Fibroblast of skin of left biceps (primary cell): ENCODE results near the gene MKI67.
A peak's percentile ranks its signal among the peaks of the same experiment; 100 is the strongest.

Source experiments
- DNase-seq, 2 experiments: peaks; one replicate each; pipeline ENCODE4 v3.0.0-alpha.2; 2013; ENCODE audit warnings: low read depth in 2 of 2

MKI67 gene

DNA sequence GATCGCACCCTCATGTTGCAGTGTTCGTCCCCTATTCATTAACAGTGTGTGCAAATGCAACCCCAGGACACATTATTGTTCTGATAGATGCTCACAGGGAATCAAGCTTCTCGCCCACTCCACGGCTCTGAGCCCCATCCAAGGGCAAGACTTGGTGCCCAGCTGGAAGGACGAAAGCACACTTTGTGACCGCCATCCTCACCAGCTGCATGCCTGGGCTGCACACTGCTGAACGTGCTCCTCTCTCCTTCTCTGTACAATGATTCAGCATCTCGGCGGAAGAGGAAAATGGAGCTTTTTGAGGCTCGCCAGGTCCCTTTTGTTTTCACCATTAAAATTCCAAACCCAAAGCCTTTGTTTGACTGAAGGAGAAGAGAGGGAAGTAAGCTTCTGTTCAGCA lies 41.9 kb downstream of the MKI67 start:
- no peak for DNase-seq

- no peak for DNase-seq
These were observed 42.9 kb downstream of the MKI67 start for GRCh38 chr10:128083191-128083895.

DNA sequence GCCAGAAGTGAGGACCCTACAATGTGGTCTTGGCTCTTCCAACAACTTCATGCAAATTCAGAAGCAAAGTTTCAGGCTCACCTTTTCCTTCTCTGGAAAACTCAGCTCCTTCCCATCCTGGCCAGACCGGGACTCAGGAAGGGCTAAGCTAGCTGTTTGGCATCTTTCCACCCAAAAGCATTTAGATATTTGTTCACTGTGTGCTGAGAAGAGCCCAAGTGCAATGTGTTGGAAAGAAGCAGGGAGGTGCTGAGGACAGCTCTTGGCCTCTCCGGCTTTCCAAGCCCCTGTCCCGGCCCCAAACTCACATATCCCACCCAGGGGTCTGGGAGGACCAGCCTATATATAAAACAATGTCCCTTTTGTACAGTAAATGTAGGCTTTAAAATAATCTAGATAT lies 44.5 kb downstream of the MKI67 start:
- no peak for DNase-seq

GRCh38 chr10:128081222-128081621 lies 45.0 kb downstream of the MKI67 start:
- no peak for DNase-seq

DNA sequence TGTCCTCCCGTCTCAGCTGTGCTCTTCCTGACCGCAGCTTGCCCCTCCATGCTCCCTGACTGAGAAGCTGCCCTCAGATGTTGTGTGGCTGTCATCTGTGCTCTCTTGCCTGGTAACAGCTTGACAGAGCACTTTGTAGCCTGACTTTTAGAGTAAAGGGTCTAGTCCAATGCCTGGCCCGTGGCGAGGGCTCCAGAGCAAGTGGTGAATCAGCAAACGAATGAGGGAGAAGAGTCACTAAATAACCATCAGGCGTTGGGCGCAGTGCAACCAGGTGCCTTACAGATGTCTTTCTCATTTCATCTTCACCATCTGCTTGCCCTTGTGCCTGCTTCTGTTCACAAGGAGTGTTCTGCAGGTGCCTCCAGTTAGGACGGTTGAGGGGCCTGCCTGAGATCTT lies 45.6 kb downstream of the MKI67 start:
- no peak for DNase-seq

GRCh38 chr10:128080231-128080630 lies 46.0 kb downstream of the MKI67 start:
- no peak for DNase-seq

DNA sequence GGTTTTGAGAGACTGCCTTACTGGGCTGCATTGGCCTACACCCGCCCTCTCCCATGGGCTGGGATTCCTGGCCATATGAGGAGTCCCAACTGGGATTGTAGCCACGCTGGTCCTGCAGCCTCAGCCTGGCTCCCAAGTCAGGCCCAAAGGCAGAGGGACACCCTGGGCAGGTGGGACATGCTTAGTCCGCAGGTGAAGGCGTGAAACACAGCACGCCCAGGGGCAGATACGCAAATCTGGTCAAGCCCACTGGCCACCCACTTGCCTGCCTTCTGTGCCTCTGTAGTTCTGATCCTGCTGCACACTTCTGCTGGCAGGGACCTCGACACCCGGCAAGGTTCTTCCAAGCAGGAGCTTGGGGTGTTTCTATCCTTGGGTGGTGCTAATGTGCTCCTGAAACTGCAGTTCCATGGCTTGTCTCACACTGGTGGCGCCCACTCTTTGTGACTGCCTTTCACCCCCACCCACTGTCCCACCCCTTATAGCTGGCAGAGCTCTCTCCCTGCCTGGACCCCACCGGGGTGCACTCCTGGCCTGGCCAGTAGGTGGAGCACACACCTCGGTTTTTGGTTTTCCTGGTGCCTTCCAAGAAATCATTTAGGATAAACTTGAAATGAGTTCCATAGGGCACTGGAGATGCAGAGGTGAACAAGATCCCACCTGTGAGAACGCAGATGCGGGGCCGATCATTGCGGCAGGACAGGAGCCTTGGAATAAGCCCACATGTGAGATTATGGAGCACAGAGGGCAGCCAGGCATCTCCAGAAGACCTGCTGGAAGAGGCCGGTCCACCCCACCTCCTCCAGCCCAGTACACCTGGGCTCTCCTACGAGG lies 47.9 kb downstream of the MKI67 start:
- no peak for DNase-seq

DNA sequence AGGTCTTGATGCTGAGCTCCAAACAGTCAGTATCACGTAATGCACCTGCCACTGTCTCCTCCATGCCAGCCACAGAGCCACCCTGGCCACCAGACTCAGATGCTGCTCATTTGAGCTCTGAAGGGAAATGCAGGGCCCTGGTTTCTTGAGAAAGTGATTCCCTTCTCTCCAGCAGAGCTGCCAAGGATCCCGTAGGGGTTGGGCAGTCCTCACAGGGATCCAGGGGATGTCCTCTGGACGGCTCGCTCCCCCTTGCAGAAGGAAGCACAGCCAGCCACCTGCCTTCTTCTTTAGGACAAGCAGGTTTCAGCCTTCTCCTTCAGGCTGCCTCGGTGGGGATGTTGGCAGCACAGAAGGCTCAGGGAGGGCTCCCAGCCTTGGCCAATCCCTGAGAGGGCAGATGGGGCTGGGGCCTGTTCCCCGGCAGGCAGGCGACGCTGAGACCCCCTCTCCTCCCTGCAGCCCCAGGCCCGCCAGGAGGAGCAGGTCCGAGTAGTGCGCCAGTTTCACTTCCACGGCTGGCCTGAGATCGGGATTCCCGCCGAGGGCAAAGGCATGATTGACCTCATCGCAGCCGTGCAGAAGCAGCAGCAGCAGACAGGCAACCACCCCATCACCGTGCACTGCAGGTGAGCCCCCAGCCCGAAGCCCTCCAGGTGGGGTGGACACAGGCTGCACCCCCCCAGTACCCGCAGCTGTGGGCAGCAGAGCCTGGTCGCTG lies 48.9 kb downstream of the MKI67 start:
- no peak for DNase-seq

DNA sequence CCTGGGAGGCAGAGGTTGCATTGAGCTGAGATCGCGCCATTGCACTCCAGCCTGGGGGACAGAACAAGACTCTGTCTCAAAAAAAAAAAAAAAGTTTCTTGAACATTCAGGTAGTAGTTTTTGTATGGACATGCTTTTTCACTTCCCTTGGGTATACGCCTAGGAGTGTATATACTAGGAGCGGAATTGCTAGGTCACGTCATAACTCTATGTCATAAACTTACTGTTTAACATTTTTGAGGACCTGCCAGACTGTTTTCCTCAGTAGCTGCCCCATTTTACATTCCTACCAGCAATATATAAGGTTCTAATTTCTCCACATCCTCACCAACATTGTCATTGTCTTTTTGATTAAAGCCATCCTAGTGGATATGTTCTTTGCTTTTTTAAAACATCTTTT lies 51.6 kb downstream of the MKI67 start:
- DNase-seq: no peak

DNA sequence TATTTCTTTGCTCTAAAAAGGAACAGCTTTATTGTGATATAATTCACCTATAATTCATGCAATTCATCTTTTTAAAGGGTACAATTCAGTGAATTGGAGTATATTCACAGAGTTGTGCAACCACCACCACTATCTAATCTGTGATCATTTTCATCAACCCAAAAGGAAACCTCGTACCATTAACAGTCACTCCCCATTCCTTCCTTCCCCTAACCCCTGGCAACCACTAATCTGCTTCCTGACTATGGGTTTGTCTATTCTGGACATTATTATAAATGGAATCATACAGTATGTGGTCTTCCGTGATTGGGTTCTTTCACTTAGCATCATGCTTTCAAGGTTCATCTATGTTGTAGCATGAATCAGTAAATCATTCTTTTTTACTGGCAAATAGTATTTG lies 52.3 kb downstream of the MKI67 start:
- no peak for DNase-seq

DNA sequence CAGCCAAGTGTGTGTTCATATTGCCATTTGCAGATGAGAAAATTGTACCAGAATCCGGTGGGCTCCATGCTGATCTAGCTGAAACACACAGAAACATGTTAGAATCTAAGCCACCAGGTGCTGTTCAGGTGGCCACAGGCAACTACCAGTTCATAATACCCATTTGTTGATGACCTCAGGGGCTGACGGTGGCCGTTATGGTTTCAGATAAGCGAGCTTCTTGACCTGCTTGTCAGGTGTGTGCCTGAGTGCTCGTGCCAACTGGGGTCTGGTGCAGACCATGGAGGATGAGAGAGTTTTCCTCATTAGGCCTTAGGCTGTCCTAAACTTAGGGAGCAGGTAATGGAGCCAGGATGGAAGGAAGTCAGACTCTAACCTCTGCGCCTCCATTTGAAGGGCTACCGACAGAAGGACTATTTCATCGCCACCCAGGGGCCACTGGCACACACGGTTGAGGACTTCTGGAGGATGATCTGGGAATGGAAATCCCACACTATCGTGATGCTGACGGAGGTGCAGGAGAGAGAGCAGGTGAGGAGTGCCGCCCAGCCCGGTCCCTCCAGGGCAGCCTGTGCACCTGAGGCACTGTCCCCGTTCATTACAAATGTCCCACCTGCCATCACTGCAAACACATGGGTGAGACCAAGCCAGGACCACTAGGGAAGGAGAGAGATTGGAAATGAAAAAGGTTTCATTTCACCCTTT lies 53.1 kb downstream of the MKI67 start:
- no peak for DNase-seq

DNA sequence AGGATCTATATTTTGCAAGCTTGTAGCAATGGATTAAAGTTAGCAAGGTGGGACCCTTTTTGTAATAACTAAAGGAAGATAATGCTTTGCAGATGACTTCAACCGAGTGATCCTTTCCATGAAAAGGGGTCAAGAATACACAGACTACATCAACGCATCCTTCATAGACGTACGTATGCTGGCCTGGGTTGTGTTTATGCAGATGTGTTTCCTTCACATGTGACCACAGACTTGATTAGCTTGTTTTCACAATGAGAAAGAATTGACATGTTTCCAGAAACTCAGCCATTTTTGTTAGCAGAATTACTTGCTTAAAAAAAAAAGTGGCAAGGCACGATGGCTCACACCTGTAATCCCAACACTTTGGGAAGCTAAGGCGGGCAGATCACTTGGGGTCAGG lies 54.2 kb downstream of the MKI67 start:
- no peak for DNase-seq

DNA sequence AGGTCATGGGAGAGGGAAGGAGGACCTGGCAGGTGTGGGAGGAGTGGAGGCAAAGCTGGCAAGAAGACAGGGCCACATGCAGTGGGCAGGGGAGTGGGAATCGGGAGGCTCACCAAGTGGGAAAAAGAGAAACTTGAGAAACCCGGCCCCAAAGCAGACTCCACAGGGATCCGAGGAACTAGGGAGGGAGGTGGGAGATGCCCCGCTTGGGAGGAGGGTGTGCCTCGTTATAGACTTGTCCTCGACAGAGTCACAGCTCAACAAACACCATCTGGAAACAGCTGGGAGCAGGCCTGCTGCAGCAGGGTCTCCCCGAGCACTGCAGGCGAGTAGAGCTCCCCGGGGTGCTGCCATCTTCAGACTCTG lies 54.8 kb downstream of the MKI67 start:
- no peak for DNase-seq

GRCh38 chr10:128070721-128071416 lies 55.4 kb downstream of the MKI67 start:
- DNase-seq: no peak

- no peak for DNase-seq
These were observed 56.1 kb downstream of the MKI67 start for GRCh38 chr10:128070161-128070560.

DNA sequence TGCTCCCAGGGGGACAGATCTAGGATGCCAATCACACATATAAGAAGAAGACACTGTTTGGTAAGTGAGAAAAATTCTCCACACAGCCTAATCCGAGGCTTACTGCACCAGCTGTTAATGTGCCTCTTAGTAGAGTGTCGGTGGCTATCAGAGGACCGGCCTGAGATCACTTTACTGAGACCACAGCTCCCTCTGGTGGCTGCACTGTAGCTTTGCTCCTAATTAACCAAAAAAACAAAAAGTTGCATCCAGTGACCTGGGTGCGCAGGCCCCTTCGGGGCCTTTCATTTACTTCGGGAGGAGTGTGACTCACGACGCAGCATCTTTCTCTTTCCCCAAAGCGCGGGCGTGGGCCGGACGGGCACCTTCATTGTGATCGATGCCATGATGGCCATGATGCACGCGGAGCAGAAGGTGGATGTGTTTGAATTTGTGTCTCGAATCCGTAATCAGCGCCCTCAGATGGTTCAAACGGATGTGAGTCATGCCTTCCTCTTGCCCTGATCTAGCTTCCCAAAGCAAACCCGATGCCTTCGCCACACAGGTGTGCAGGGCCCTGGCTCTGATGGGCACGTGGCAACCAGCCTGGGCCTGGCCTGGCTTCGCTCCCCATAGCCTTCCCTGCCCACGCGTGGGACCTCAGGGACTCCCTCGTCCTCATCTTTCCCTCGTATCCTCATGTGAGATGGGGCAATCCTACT lies 56.7 kb downstream of the MKI67 start:
- peak in 1 of 2 experiments; percentile 20 for DNase-seq

GRCh38 chr10:128068398-128069285 lies 57.6 kb downstream of the MKI67 start:
- no peak for DNase-seq

DNA sequence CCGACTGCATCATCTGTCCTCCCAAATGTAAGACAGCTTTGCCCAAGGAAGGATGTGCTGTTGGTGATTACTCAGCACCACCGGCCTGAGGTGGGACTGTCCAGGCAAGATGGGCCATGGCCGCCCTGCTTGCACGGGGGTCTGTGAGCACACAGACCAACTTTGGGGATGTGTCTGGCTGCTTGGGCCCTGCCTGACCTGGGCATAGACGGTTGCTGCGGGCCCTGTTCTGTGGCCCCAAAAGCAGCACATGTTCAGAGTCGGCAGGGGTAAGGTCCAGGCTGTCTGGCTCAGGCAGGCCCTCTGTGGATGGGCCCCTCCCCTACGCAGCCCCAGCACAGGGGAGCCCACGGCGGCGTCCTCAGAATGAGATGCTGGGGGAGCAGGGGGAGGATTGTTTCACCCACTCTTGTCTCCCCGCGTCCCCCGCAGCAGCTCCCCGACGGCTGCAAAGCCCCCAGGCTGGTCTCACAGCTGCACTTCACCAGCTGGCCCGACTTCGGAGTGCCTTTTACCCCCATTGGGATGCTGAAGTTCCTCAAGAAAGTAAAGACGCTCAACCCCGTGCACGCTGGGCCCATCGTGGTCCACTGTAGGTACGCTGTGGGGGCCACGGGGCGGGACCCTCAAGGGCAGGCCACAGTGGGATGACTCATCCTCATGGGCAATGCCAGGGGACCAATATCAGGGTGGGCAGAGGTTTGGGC lies 58.4 kb downstream of the MKI67 start:
- DNase-seq: no peak

- no peak for DNase-seq
These were observed 59.3 kb downstream of the MKI67 start for GRCh38 chr10:128066870-128067382.
